NCI-H2196 (cell line): ENCODE results near the gene DPP9.

ENCODE experiments used
- DNase-seq: peaks from one replicate; lab custom pipeline; 2025; ENCODE audit not compliant: unreplicated experiment; lab: John Stamatoyannopoulos, UW

DPP9 gene

DNA sequence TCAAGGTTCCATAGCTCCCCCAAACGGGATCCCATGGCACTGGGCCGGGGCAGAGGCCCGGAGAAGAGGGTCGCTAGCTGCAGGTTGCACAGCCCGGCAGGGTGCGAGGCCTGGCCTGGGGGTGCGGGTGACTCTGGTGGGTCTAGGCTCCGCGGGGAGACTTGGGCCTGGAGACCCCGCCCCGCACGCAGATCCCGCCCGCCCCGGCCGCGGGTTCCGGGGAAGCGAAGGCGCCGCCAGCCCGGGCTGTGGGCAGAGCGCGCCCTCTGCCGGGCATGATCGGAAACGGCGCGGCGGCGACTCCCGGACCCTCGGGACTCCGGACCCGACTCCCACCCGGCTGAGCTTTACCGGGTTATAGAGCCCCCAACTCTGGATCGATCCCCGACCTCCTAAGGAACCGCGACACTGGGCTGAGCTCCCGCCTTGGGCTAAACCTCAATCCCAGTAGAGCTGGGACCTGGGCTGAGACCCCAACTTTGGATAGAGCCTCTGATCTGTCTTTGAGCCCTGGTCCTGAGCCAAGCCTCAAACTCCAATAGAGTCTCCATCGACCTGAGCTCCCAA lies 87.4 kb downstream of the DPP9 start:
- DNase-seq: peak; percentile 64

DNA sequence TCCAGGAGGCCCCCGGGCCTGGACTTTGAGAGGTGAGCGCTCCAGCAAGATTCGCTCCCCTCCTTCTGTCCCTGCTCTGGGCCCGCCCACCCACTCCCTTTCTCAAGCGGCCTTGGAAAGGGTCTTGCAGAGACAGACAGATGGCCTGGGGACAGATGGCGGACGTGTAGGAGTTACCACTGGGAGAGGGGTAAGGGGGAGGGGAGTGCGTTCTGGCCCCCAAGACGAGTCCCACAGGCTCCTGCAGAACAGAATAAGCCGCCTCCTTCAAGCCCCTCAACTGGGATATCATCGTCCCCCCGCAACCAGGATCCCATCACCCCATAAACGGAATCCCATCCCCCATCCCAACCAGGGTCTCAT lies 87.9 kb downstream of the DPP9 start:
- DNase-seq: no peak

DNA sequence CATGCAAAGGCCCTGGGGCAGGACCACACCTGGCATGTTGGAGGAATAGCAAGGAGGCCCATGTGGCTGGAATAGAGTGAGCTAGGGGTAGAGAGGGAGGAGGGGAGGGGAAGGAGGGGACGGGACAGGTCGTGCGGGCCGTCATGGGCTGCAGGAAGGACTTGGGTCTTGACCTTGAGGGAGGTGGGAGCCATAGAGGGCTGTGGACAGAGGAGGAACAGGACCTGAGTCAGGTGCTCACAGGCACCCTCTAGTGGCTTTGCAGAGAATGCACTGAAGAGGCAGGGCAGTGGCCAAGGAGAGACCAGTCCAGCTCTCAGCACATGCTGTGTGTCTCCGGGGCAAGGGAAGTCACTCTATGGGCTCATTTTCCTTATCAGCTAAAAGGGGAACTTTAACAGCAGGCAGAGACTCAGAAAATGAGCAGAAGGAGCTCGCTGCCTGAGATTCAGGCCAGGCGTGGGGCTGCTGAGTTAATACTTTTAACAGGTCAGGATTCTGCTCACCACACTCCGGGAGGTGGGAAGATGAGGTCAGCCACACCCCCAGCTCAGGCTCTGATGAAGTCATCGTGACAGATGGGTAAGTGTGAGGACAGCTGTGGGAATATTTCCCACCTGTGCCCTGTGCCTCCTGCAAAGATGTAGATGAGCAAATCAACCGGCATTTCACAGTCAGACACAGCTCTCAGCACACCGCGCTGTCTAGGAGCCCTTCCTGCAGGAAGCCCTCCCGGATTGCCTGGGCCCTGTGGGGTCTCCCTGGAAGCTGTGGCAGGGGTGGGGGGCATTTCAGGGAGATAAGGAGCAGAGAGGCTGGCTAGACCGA lies 90.3 kb downstream of the DPP9 start:
- DNase-seq: peak; percentile 57
